SK-N-SH (cell line): Measurements from ENCODE around the gene ATP2B2.

ENCODE experiments used
- EZH2phosphoT487 ChIP-seq: fragments of 200-600 bp; sonication (generic); IDR thresholded peaks from 2 replicates; pipeline ENCODE4 v1.6.1; 2017; ENCODE audit warnings: low read depth, mixed run types, mild to moderate bottlenecking, antibody characterized with exemption, moderate library complexity, borderline replicate concordance
- TF ChIP-seq, protein P1 (sequence below): IDR thresholded peaks from 2 replicates; pipeline ENCODE4 v1.4.0; 2012; ENCODE audit warnings: low read depth

- no peak for TF ChIP-seq EZH2phosphoT487
- TF ChIP-seq, protein P1, sequence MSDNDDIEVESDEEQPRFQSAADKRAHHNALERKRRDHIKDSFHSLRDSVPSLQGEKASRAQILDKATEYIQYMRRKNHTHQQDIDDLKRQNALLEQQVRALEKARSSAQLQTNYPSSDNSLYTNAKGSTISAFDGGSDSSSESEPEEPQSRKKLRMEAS, result no peak
Observed at GRCh38 chr3:10503217-10503796, 2.1 kb downstream of the ATP2B2 start.
